ENCODE measurements around the gene SLC35F3. TPM values are rescaled to one million over a fixed set of nuclear protein-coding genes. Genes with fewer than 3 reads are reported as not detected.

Gene SLC35F3
- total and polyA plus RNA-seq, 2 experiments from 2014 or later = 1.0 to 3.2 TPM

DNA sequence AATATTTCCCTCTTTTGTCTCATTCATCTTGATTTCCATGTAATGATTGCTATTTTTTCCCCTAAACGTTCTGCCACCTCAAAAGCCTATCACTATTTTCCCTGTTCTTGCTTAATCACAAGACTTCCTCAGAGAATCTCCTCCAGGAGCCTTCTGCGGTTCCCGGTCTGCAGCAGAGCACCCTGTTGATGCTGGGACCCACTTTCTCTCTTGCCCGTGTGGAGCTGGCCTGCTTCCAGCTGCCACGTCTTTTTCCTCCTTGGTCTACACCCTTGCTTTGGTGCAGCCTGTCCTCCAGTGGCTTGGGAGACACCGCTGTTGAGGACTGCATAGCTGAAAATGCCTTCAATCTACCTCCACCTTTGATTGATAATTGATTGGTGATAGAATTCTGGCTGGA, 398.8 kb downstream of the SLC35F3 start (continued):
- TF ChIP-seq ZNF114 (CRISPR knock-in tag; IDR thresholded peaks at IDR 0.05) = no peak
- TF ChIP-seq, protein P1, sequence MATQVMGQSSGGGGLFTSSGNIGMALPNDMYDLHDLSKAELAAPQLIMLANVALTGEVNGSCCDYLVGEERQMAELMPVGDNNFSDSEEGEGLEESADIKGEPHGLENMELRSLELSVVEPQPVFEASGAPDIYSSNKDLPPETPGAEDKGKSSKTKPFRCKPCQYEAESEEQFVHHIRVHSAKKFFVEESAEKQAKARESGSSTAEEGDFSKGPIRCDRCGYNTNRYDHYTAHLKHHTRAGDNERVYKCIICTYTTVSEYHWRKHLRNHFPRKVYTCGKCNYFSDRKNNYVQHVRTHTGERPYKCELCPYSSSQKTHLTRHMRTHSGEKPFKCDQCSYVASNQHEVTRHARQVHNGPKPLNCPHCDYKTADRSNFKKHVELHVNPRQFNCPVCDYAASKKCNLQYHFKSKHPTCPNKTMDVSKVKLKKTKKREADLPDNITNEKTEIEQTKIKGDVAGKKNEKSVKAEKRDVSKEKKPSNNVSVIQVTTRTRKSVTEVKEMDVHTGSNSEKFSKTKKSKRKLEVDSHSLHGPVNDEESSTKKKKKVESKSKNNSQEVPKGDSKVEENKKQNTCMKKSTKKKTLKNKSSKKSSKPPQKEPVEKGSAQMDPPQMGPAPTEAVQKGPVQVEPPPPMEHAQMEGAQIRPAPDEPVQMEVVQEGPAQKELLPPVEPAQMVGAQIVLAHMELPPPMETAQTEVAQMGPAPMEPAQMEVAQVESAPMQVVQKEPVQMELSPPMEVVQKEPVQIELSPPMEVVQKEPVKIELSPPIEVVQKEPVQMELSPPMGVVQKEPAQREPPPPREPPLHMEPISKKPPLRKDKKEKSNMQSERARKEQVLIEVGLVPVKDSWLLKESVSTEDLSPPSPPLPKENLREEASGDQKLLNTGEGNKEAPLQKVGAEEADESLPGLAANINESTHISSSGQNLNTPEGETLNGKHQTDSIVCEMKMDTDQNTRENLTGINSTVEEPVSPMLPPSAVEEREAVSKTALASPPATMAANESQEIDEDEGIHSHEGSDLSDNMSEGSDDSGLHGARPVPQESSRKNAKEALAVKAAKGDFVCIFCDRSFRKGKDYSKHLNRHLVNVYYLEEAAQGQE (IDR thresholded peaks at IDR 0.05; ENCODE audit: unreplicated experiment) = no peak
- TF ChIP-seq NANOG (IDR thresholded peaks at IDR 0.05; ENCODE audit: borderline replicate concordance) = no peak

DNA sequence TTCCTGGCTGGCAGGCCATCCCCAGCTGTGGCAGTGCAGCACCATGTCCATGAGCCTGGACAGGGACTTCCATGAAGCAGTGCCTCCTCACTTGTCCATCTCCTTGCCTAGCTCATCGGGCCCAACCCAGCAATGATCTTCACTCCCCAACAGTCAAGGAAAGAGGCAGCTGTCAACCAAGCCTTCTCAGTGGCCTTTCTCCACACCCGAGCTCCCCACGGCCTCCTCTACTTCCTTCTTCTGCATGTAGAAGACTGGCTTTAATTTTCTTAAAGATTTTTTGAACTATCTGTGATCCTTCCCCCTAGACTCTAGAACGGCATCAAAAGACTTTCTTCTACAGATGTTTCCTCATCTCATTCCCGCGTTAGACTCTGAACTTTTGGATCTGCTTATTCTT, 403.2 kb downstream of the SLC35F3 start:
- no peaks in the 10 kb centered on the region for H4K20me1 ChIP-seq (replicated peaks; ENCODE audit: insufficient read depth)
- H3K27ac Mint-ChIP-seq = no peak overlapping the region
- no peaks in the 10 kb centered on the region for H3K27me3 ChIP-seq (ENCODE audit: insufficient read depth)
- no peak overlapping the region for H3K4me3 ChIP-seq
- H2AFZ ChIP-seq = no peak overlapping the region
- H3K27me3 Mint-ChIP-seq (ENCODE audit: insufficient read depth, low read depth, poor library complexity) = peaks cover 10% of the 10 kb centered on the region
- H3K4me1 ChIP-seq (ENCODE audit: insufficient read depth) = peaks cover 5% of the 10 kb centered on the region
- no peak overlapping the region for H3K27ac ChIP-seq (ENCODE audit: low read depth)
- H3K36me3 ChIP-seq (ENCODE audit: insufficient read depth) = no peaks in the 10 kb centered on the region
- ATAC-seq = no peak
- H3K9me3 Mint-ChIP-seq = no peaks in the 10 kb centered on the region; the same call in 2 of the 3 replicates
- no peaks in the 10 kb centered on the region for H3F3A ChIP-seq (replicated peaks; ENCODE audit: low read depth)
- H3K79me2 ChIP-seq (replicated peaks; ENCODE audit: insufficient read depth) = no peaks in the 10 kb centered on the region
- H3K4me3 Mint-ChIP-seq = no peak overlapping the region
- H3K4me2 ChIP-seq = no peak overlapping the region
- H3K9me2 ChIP-seq (ENCODE audit: insufficient read depth) = 0 out of 2 replicates have a peak, but pooled peaks cover 3% of the 10 kb centered on the region
- DNase-seq (ENCODE audit: low spot score) = no peak
- no peaks in the 10 kb centered on the region for H3K36me3 Mint-ChIP-seq (ENCODE audit: low read depth)
- H3K4me1 Mint-ChIP-seq = peaks cover 20% of the 10 kb centered on the region
- TF ChIP-seq, protein P2, sequence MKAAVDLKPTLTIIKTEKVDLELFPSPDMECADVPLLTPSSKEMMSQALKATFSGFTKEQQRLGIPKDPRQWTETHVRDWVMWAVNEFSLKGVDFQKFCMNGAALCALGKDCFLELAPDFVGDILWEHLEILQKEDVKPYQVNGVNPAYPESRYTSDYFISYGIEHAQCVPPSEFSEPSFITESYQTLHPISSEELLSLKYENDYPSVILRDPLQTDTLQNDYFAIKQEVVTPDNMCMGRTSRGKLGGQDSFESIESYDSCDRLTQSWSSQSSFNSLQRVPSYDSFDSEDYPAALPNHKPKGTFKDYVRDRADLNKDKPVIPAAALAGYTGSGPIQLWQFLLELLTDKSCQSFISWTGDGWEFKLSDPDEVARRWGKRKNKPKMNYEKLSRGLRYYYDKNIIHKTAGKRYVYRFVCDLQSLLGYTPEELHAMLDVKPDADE (IDR thresholded peaks at IDR 0.05) = no peak
- TF ChIP-seq, protein P3, sequence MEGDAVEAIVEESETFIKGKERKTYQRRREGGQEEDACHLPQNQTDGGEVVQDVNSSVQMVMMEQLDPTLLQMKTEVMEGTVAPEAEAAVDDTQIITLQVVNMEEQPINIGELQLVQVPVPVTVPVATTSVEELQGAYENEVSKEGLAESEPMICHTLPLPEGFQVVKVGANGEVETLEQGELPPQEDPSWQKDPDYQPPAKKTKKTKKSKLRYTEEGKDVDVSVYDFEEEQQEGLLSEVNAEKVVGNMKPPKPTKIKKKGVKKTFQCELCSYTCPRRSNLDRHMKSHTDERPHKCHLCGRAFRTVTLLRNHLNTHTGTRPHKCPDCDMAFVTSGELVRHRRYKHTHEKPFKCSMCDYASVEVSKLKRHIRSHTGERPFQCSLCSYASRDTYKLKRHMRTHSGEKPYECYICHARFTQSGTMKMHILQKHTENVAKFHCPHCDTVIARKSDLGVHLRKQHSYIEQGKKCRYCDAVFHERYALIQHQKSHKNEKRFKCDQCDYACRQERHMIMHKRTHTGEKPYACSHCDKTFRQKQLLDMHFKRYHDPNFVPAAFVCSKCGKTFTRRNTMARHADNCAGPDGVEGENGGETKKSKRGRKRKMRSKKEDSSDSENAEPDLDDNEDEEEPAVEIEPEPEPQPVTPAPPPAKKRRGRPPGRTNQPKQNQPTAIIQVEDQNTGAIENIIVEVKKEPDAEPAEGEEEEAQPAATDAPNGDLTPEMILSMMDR (conservative IDR thresholded peaks at IDR 0.05; ENCODE audit: low read depth in 2 of 2) = no peak
- TF ChIP-seq, protein P4, sequence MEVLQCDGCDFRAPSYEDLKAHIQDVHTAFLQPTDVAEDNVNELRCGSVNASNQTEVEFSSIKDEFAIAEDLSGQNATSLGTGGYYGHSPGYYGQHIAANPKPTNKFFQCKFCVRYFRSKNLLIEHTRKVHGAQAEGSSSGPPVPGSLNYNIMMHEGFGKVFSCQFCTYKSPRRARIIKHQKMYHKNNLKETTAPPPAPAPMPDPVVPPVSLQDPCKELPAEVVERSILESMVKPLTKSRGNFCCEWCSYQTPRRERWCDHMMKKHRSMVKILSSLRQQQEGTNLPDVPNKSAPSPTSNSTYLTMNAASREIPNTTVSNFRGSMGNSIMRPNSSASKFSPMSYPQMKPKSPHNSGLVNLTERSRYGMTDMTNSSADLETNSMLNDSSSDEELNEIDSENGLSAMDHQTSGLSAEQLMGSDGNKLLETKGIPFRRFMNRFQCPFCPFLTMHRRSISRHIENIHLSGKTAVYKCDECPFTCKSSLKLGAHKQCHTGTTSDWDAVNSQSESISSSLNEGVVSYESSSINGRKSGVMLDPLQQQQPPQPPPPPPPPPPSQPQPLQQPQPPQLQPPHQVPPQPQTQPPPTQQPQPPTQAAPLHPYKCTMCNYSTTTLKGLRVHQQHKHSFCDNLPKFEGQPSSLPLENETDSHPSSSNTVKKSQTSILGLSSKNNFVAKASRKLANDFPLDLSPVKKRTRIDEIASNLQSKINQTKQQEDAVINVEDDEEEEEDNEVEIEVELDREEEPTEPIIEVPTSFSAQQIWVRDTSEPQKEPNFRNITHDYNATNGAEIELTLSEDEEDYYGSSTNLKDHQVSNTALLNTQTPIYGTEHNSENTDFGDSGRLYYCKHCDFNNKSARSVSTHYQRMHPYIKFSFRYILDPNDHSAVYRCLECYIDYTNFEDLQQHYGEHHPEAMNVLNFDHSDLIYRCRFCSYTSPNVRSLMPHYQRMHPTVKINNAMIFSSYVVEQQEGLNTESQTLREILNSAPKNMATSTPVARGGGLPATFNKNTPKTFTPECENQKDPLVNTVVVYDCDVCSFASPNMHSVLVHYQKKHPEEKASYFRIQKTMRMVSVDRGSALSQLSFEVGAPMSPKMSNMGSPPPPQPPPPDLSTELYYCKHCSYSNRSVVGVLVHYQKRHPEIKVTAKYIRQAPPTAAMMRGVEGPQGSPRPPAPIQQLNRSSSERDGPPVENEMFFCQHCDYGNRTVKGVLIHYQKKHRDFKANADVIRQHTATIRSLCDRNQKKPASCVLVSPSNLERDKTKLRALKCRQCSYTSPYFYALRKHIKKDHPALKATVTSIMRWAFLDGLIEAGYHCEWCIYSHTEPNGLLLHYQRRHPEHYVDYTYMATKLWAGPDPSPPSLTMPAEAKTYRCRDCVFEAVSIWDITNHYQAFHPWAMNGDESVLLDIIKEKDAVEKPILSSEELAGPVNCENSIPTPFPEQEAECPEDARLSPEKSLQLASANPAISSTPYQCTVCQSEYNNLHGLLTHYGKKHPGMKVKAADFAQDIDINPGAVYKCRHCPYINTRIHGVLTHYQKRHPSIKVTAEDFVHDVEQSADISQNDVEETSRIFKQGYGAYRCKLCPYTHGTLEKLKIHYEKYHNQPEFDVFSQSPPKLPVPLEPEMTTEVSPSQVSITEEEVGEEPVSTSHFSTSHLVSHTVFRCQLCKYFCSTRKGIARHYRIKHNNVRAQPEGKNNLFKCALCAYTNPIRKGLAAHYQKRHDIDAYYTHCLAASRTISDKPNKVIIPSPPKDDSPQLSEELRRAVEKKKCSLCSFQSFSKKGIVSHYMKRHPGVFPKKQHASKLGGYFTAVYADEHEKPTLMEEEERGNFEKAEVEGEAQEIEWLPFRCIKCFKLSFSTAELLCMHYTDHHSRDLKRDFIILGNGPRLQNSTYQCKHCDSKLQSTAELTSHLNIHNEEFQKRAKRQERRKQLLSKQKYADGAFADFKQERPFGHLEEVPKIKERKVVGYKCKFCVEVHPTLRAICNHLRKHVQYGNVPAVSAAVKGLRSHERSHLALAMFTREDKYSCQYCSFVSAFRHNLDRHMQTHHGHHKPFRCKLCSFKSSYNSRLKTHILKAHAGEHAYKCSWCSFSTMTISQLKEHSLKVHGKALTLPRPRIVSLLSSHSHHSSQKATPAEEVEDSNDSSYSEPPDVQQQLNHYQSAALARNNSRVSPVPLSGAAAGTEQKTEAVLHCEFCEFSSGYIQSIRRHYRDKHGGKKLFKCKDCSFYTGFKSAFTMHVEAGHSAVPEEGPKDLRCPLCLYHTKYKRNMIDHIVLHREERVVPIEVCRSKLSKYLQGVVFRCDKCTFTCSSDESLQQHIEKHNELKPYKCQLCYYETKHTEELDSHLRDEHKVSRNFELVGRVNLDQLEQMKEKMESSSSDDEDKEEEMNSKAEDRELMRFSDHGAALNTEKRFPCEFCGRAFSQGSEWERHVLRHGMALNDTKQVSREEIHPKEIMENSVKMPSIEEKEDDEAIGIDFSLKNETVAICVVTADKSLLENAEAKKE (CRISPR knock-in tag; IDR thresholded peaks at IDR 0.05) = no peak
- no peak for TF ChIP-seq JUNB (IDR thresholded peaks at IDR 0.05; ENCODE audit: unreplicated experiment)
- TF ChIP-seq EZH2phosphoT487 (IDR thresholded peaks at IDR 0.05; ENCODE audit: unreplicated experiment) = no peak
- TF ChIP-seq STAT1 (IDR thresholded peaks at IDR 0.05; ENCODE audit: unreplicated experiment) = no peak
- no peak for TF ChIP-seq CREB1 (CRISPR knock-in tag; IDR thresholded peaks at IDR 0.05; ENCODE audit: low read depth)
